Panc1 (cell line): ENCODE results near the gene IL13RA1. TPM values are rescaled to one million over a fixed set of nuclear protein-coding genes. Genes with fewer than 3 reads are reported as not detected.

Source experiments
- ATAC-seq: fragments of 200-7000 bp; cut with Tn5 transposase; 2 replicates; pipeline ENCODE4 v1.9.1; 2020; ENCODE audit warnings: mild to moderate bottlenecking, moderate library complexity
- BruUV-seq: library from RNA; stranded (reverse); fragments of 400-500 nt; replicated peaks from 2 replicates; lab custom pipeline; 2021; lab: Mats Ljungman, UMichigan
- CTCF ChIA-PET: fragments of 300-600 bp; sonication (Branson Sonifier 250); formaldehyde crosslinking; loops from one replicate; lab custom pipeline; 2022; ENCODE audit warnings: antibody characterized with exemption; lab: Charles Lee
- POLR2A ChIA-PET: fragments of 300-600 bp; sonication (Branson Sonifier 250); formaldehyde crosslinking; loops from one replicate; lab custom pipeline; 2022; ENCODE audit warnings: antibody characterized with exemption; lab: Charles Lee
- DNase-seq: peaks from one replicate; pipeline ENCODE4 v3.0.0-alpha.2; 2010; ENCODE audit warnings: low read depth, low spot score
- H3K27ac ChIP-seq: 2 replicates; pipeline ENCODE4 v1.5.1; 2011; ENCODE audit warnings: mild to moderate bottlenecking, low read length, inconsistent platforms
- H3K27me3 ChIP-seq: fragments of 200-500 bp; sonication (Bioruptor generic); 2 replicates; pipeline ENCODE4 v1.6.0; 2014; ENCODE audit warnings: low read length, inconsistent platforms; ENCODE audit not compliant: control insufficient read depth, insufficient read depth
- H3K36me3 ChIP-seq: fragments of 200-500 bp; sonication (Bioruptor generic); 2 replicates; pipeline ENCODE4 v1.5.1; 2014; ENCODE audit warnings: inconsistent platforms, mild to moderate bottlenecking, low read length, moderate library complexity; ENCODE audit not compliant: control insufficient read depth, insufficient read depth
- H3K4me1 ChIP-seq: 2 replicates; pipeline ENCODE4 v1.5.1; 2011; ENCODE audit warnings: inconsistent platforms, mild to moderate bottlenecking, low read length, moderate library complexity; ENCODE audit not compliant: control insufficient read depth, insufficient read depth
- H3K4me3 ChIP-seq, 2 experiments: 2 replicates each; pipeline ENCODE4 v1.5.1; 2011 to 2012; ENCODE audit warnings: low read depth in 2 of 2, low read length in 2 of 2, mild to moderate bottlenecking in 2 of 2, inconsistent platforms in 1 of 2, moderate library complexity in 1 of 2
- H3K9me3 ChIP-seq: fragments of 200-500 bp; sonication (Bioruptor generic); 2 replicates; pipeline ENCODE4 v1.5.1; 2014; ENCODE audit warnings: low read depth, mild to moderate bottlenecking, inconsistent platforms, low read length, moderate library complexity; ENCODE audit not compliant: control insufficient read depth, insufficient read depth
- CTCF ChIP-seq: fragments of 450-650 bp; IDR thresholded peaks from 2 replicates; pipeline ENCODE4 v1.5.1; 2017; ENCODE audit warnings: mild to moderate bottlenecking
- POLR2AphosphoS5 ChIP-seq: IDR thresholded peaks from 2 replicates; pipeline ENCODE4 v1.6.1; 2012; ENCODE audit warnings: mild to moderate bottlenecking, low read depth, low read length, moderate library complexity
- REST ChIP-seq, 2 experiments: IDR thresholded peaks; 2 replicates each; pipeline ENCODE4 v1.6.1; 2011 to 2012; ENCODE audit warnings: low read depth in 2 of 2, control low read depth in 1 of 2, low read length in 1 of 2, mild to moderate bottlenecking in 1 of 2, moderate library complexity in 1 of 2; ENCODE audit not compliant: insufficient read depth in 1 of 2
- SIN3A ChIP-seq: IDR thresholded peaks from 2 replicates; pipeline ENCODE4 v1.6.1; 2012; ENCODE audit warnings: low read depth, mild to moderate bottlenecking, low read length, moderate library complexity, borderline replicate concordance; ENCODE audit not compliant: insufficient read depth
- TCF7L2 ChIP-seq: IDR thresholded peaks from 2 replicates; pipeline ENCODE4 v1.6.1; 2011; ENCODE audit warnings: mild to moderate bottlenecking, low read depth, low read length, inconsistent platforms
- in situ Hi-C: cut with HindIII; loops from 2 replicates; pipeline ENCODE4 v1.10.0; 2016; ENCODE audit warnings: low sequenced_read_pairs, low pct_unique_long_range_greater_than_20kb
- intact Hi-C: fragments of 100-400 bp; cut with micrococcal nuclease; formaldehyde crosslinking; loops from one replicate; pipeline ENCODE4 v1.10.0; 2022; ENCODE audit not compliant: unreplicated experiment
- total RNA-seq: library from RNA; stranded (reverse); gene quantifications from one replicate; pipeline ENCODE4 v1.2.1, GENCODE V29; 2021; ENCODE audit not compliant: unreplicated experiment

The IL13RA1 gene
- total RNA-seq, 1 experiment from 2014 or later: 191 TPM

GRCh38 chrX:118758511-118758910, 31.1 kb downstream of the IL13RA1 start:
- TF ChIP-seq SIN3A (no peak), CTCF (no peak), REST (IDR thresholded peaks at IDR 0.05; ENCODE audit: insufficient read depth in 1 of 2, low read depth in 2 of 2, low read length in 1 of 2) (no peak), POLR2AphosphoS5 (no peak), TCF7L2 (no peak)
- peaks cover 22% of the 10 kb centered on the region; the same call in 1 of the 2 replicates for H3K36me3 ChIP-seq
- ChIA-PET CTCF (no interaction called here), POLR2A (no interaction called here)
- intact Hi-C loops: no loop called here
- no peak for ATAC-seq
- no peak overlapping the region for H3K4me3 ChIP-seq
- no peaks in the 10 kb centered on the region for H3K27me3 ChIP-seq
- no TSS peak for BruUV-seq
- H3K4me1 ChIP-seq: no peaks in the 10 kb centered on the region
- no peak for DNase-seq
- in situ Hi-C loops: no loop called here
- H3K27ac ChIP-seq: no peak overlapping the region
- H3K9me3 ChIP-seq: no peaks in the 10 kb centered on the region

- intact Hi-C loops: no loop called here
- Histone ChIP-seq H3K9me3 (no peaks in the 10 kb centered on the region), H3K4me1 (no peaks in the 10 kb centered on the region), H3K27me3 (no peaks in the 10 kb centered on the region), H3K27ac (no peak overlapping the region), H3K4me3 (no peak overlapping the region), H3K36me3 (peaks cover 22% of the 10 kb centered on the region; the same call in 1 of the 2 replicates)
- no peak for TF ChIP-seq TCF7L2
- DNase-seq: no peak
- CTCF ChIA-PET: interaction anchor here (0.6 kb wide), 1 partner anchor 79 kb away, joined by 3 read pairs; no protein-coding TSS in a partner anchor
- POLR2A ChIA-PET: interaction anchor here (0.6 kb wide), 2 partner anchors 10 to 285 kb away, joined by 4 read pairs; no protein-coding TSS in a partner anchor
- BruUV-seq: no TSS peak
- no peak for ATAC-seq
- in situ Hi-C loops: no loop called here
These were observed 32.6 kb downstream of the IL13RA1 start for GRCh38 chrX:118760025-118760424.

- ChIA-PET POLR2A (interaction anchor here (0.5 to 0.6 kb wide), 2 partner anchors 14 to 38 kb away, joined by 3 to 8 read pairs; no protein-coding TSS in a partner anchor), CTCF (no interaction called here)
- intact Hi-C loops: no loop called here
- Histone ChIP-seq H3K27ac (no peak overlapping the region), H3K9me3 (no peaks in the 10 kb centered on the region), H3K4me1 (no peaks in the 10 kb centered on the region), H3K4me3 (no peak overlapping the region), H3K36me3 (peaks cover 33% of the 10 kb centered on the region), H3K27me3 (no peaks in the 10 kb centered on the region)
- ATAC-seq (no peak), DNase-seq (no peak)
- in situ Hi-C loops: no loop called here
- TF ChIP-seq CTCF (peak; percentile 26; the same call in 1 of the 2 replicates), POLR2AphosphoS5 (no peak), SIN3A (no peak)
- no TSS peak for BruUV-seq
These were observed 34.7 kb downstream of the IL13RA1 start for GRCh38 chrX:118761939-118762707.
